DMS53 (cell line): ENCODE measurements around the gene VPS16.

Experiments used
- DNase-seq: peaks from one replicate; lab custom pipeline; 2025; lab: John Stamatoyannopoulos, UW

Gene VPS16

GRCh38 chr20:2840138-2840966, at the start of gene VPS16, which contains the start of gene PCED1A:
Gene VPS16, plus strand, starts transcription at chr20:2840745. Its CDS starts 30 bp downstream, at chr20:2840775.
Gene PCED1A, minus strand, starts transcription at chr20:2840655. Its CDS starts 743 bp downstream, at chr20:2839912.
- peak; percentile 95 for DNase-seq

GRCh38 chr20:2793471-2793870, 47.1 kb upstream of the VPS16 start:
- no peak for DNase-seq

DNA sequence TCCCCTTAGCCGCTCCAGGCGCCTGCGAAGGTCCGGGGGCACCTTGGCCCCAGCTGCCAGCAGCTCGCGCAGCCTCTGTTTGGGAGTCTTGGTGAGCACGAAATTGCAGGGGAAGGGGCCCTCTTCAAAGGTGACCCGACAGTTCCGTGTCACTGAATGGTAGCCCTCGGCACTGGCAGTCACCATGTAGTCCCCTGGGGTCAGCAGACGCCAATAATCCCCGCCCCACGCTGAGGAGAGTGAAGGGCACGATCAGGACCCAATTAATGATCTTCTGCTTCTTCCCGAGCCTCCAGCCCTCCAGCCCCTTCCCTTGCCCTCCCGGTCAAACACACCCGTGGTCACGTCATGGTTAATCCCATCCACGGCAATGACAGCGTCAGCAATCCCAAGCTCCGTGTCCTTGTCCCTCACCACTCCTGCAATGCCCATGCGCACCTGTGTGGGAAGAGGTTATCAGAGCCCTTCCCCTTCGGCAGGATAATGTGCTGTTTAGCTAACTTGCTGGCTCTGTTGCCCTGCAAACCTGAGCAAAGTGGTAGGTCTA, 46.3 kb upstream of the VPS16 start:
- DNase-seq: peak; percentile 56

- DNase-seq: peak; percentile 57
Observed at GRCh38 chr20:2794866-2795447, 45.6 kb upstream of the VPS16 start.

- DNase-seq: peak; percentile 53
Observed at GRCh38 chr20:2795451-2795850, 45.1 kb upstream of the VPS16 start.

DNA sequence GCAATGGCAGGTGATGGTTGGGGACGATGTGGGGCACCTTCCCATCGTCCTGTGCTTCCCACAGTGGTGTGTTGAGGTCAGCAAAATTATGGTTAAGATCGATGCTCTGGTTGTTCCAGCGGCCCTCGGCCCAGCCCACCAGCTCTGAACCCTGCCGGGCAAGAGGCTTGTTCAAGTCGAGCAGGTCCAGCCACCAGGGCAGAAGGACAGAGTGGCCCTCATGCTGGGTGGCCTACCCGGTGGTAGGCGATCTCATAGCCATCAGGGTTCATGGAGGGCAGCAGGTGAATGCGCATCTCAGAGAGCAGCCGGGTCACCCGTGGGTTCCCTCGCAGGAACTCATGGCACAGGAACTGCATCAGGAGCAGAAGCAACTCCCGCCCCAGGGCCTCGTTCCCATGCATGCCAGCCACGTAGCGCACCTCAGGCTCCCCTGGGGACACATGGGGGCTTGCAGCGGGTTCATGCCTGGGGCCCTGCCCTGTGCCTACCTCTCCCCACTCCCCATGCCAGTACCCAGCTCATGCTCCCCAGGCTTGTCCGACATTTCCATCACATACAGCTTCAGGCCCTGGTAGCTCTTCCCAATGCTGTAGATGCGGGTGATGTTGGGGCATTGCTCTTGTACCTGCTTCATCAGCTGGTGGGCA, 44.4 kb upstream of the VPS16 start:
- no peak for DNase-seq

GRCh38 chr20:2797136-2797983, 43.2 kb upstream of the VPS16 start:
- no peak for DNase-seq

DNA sequence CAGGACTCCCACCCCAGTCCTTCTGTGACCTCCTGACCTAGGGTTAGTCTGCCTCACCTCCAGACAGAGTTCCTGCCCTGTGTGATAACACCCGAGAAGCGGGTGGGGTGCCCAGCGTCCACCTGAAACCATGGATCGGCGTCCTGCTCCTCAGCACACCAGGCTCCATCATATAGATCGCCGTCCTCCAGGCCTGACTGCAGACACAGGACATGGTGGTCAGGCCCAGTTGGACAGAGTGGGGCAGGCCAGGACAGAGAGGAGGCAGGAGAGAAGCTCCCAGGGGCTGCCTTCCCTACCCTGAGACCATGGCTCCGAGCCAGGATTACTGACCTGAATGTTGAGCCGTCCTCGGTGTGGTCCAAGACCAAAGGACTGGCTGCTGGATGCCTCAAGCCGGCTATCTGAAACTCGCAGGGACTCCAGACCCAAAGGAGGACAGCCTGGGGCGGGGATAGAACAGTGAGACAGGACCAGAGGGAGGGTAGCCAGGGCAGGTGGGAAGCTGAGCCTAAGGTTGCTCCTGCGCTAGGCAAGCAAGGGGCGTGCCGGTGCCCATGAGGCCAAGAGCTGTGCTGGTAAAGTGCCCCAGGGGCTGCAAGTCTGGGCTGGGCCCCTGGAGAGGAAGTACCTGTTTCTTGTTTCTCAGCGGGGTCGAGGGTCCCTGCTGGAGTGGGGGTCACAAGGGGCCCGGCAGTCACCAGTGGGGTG, 42.3 kb upstream of the VPS16 start:
- no peak for DNase-seq

DNA sequence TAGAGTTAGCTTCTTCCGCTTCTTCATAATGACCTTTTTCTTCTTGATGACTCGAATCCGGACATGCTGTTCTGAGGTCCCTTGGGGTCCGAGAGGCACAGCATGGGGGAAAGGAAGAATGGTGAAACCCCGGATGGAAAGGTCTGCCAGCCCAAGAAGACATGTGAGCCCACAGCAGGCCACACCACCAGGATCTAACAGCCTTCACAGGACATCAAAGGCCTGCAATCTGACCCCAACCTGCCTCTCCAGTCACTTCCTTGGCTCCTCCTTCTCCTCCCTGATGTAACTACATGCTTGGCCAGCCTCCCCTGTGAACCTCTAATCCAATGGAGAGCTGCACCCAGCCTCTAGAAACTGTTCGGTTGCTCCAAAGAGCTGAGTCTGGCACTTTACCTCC, 41.7 kb upstream of the VPS16 start:
- peak; percentile 14 for DNase-seq

GRCh38 chr20:2799271-2799670, 41.3 kb upstream of the VPS16 start:
- no peak for DNase-seq

DNA sequence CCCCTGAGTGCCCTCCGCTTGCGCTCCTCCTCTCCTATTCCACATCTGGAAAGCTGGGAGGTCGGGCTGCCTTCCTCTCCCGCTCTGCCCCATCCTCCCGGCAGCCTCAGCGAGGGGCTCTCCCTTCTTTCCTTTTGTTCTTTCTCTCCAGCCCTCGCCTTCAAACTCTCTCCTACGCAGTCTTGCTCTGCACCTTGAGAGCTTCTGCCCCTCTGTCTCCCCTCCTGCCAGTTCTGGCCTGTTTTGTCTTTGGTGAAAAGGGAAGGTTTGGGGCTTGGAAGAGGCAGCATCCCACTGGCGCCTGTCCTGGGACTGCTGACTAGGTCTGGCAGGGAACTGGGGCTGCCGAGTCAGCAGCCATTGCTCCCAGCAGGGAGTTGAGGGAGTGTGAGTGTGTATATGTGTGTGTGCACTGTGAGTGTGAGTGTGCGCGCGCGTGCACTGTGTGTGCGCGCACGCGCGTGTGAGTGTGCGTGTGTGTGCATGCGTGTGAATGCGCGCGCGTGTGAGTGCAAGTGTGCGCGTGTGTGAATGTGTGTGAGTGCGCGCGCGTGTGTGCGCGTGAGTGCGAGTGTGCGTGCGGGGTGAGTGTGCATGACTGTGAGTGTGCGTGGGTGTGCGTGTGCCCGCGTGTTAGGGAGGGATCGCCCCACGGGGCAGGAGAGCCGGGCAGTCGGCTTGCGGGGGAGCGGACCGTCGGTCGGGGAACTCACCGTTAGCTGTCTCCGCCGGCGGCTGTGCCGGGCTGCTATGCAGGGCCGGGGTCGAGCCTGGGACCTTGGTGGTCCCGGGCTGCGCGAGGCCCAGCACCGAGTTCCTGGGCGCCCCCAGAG, 40.6 kb upstream of the VPS16 start:
- peak; percentile 18 for DNase-seq

DNA sequence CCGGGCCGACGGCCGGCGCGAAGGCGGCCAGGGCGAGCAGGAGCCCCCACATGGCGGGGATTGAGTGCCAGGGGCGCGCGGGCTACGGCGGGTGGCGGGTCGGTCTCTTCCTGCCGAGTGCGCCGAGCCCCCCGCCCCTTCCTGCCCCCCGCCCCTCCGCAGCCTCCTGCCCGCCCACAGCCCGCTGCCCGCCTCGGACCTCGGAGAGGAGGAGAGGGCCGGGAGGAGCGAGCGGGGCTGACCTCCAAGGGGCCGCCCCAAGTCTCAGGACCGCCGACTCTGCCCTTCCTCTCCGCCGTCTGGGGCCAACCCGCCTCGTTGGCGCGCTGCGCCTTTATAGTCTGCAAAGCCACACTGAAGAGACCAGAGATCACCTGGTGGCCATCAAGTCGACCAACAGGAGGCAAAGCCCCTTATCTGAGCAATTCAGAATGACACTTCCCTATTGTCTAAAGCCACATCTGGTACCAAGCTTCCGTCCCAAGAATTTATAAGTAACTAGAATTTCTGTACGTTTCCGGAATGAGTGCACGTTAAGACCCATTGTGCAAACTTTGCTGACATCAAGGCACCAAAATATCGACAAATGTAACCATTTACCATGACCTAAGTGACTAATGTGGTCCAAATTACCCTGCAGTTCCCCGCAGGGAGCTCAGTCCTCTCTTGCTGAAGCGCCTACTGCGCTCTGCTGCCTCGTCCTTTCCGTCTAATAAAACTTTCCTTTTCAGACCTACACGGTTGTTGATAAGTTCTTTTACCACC, 39.8 kb upstream of the VPS16 start, which contains the start of gene CPXM1:
Gene CPXM1 (minus strand): TSS at position 107 of the 765 bp plus-strand sequence. CDS start 55 bp downstream, at position 52.
- peak; percentile 30 for DNase-seq

- DNase-seq: no peak
Observed at GRCh38 chr20:2801286-2801728, 39.2 kb upstream of the VPS16 start.

DNA sequence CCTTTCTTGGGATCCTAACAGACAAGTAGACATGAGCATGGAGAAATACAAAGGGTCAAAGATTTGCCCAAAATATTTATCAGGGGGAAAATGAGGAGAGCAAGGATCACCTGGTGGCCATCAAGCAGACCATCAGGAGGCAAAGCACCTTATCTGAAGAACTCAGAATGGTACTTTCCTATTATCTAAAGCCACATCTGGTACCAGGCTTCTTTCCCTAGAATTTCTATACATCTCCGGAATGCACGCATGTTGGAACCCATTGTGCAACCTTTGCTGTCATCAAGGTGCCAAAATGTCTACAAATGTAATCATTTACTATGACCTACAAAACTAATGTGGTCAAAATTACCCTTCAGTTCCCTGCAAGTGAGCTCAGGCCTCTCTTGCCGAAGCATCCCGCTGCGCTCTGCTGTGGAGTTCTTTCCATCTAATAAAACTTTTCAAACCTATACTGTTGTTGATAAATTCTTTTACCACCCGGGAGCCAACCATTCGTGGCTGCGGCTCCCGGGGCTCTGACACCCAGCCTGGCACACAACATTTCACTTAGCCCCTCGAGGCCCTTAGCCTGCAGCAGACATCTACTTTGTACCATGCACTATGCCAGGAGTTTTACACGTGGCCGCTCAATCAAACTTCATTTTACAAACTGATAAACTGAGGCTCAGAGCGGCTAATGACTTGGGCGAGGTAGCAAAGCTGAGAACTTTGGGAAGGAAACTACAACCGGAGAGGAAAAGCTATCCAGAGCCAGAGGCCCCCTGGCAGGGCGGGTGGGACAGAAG, 36.3 kb upstream of the VPS16 start:
- DNase-seq: no peak

DNA sequence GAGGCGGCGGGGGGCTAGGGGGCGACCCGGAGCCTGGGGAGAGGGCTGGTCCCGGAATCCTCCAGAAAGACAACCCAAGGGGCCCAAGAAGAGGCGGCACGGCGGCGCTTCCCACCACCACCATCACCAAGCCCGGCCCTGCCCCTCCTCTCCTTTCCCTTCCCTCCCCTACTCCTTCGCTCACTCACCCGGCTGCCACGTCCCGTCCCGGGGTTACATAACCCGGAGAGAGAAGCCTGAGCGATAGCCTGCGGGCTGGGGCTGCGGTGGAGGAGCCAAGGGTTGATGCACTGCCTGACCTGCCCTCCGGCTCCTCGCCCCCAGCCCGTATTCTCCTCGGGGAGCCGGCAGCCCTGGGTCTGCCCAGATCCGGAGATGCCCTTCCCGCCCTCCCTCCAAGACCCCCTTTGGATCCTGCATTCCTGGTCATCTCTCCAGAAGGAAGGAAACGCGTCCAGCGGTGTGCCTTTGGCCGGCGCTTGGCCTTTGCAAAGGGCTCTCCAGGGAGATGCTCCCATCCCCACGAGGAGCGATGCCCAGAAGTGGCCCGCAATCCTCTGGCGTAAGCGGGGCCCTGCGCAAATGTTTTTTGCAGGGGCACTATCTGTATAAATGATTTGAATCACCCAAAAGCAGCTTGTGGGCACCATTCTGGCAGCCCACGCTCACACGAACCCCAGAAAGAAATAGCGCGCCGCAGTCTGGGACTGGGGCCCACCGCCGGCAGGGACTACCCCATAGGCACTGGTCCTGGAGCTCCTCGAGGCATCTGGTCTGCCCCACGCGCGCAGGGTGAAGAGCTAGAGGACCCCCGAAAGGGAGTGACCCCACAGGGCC, 35.5 kb upstream of the VPS16 start:
- peak; percentile 18 for DNase-seq

DNA sequence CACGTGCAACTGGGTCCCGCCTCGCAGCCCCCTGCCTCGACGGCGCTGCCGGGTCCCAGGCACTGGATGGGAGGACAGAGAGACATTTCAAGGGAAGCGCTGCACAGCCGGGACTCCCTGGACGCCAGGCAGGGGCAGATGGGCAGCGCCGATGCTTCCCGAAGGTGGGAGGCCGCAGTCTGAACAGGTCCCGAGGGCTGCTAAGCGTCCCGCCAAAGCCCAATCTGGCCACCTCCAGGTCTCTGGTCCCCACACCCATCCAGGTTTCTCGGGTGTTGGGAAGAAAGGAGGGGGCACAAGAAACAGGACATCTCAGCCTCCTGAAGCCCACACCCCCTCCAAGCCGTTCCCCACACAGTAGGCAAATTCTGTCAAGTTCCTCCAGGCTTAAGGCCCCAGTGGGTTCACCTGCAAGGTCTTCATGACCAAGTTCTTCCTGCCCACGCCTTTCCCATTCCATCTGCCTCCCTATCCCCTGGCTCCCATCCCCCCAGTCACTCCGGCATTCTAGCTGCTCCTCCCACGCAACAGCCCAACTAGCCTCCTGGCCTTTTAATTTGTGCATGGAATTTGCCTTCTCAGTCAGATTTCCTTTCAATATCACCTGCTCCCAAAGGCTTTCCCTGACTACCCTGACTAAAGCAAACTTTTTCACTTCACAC, 34.7 kb upstream of the VPS16 start:
- DNase-seq: no peak

DNA sequence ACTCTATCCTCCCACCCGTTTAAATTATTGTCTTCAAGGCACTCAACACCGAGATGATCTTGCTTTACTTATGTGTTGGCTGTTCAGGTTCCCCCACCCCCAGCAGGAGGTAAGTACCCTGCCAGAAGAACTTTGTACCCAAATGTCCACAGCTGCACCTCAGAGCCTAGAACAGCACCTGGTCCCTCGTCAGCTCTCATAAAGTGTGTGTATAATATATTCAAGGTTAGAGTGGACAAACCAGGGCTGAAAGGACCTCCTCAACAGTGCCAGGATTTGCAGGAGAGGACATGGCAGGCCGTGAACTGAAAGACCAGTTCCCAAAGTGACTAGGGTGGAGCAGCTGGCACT, 34.2 kb upstream of the VPS16 start:
- no peak for DNase-seq
